Measurements from ENCODE around the gene VWF.

The VWF gene

GRCh38 chr12:6056406-6057240 is 67.8 kb downstream of the VWF start:
- peak in 1 of 4 experiments; percentile 21 for DNase-seq

- no peak for DNase-seq
Observed at GRCh38 chr12:6053541-6053940, 70.9 kb downstream of the VWF start.

- no peak for DNase-seq
Observed at GRCh38 chr12:6052940-6053329, 71.5 kb downstream of the VWF start.

- DNase-seq = no peak
Observed at GRCh38 chr12:6052206-6052939, 72.1 kb downstream of the VWF start.

- no peak for DNase-seq
Observed at GRCh38 chr12:6049992-6050391, 74.5 kb downstream of the VWF start.

- DNase-seq = no peak
Observed at GRCh38 chr12:6049587-6049986, 74.9 kb downstream of the VWF start.

- no peak for DNase-seq
Observed at GRCh38 chr12:6047249-6048237, 76.9 kb downstream of the VWF start.

GRCh38 chr12:6046511-6047180 is 77.8 kb downstream of the VWF start:
- DNase-seq = no peak

GRCh38 chr12:6045438-6045837 is 79.0 kb downstream of the VWF start:
- DNase-seq = no peak

GRCh38 chr12:6044082-6044481 is 80.4 kb downstream of the VWF start:
- DNase-seq = no peak

- no peak for DNase-seq
Observed at GRCh38 chr12:6042446-6042845, 82.0 kb downstream of the VWF start.

- no peak for DNase-seq
Observed at GRCh38 chr12:6041891-6042290, 82.6 kb downstream of the VWF start.

- DNase-seq = no peak
Observed at GRCh38 chr12:6040815-6041214, 83.7 kb downstream of the VWF start.

GRCh38 chr12:6039894-6040601 is 84.4 kb downstream of the VWF start:
- DNase-seq = peak in 1 of 4 experiments; percentile 23

- DNase-seq = no peak
Observed at GRCh38 chr12:6038160-6038559, 86.3 kb downstream of the VWF start.

- no peak for DNase-seq
Observed at GRCh38 chr12:6037459-6037858, 87.0 kb downstream of the VWF start.

GRCh38 chr12:6036509-6036908 is 88.0 kb downstream of the VWF start:
- DNase-seq = no peak

GRCh38 chr12:6034596-6034995 is 89.9 kb downstream of the VWF start:
- no peak for DNase-seq

GRCh38 chr12:6033546-6033945 is 90.9 kb downstream of the VWF start:
- DNase-seq = no peak

GRCh38 chr12:6032726-6033125 is 91.7 kb downstream of the VWF start:
- DNase-seq = no peak

GRCh38 chr12:6031001-6031400 is 93.5 kb downstream of the VWF start:
- no peak for DNase-seq

GRCh38 chr12:6030081-6030480 is 94.4 kb downstream of the VWF start:
- no peak for DNase-seq

Data from activated naive CD4-positive, alpha-beta T cell (primary cell).